A549 (cell line): ENCODE data around the gene IL2RG.

Source experiments
- CEBPB ChIP-seq, 2 experiments: fragments of >200 bp in 1 of 2; sonication (Bioruptor Twin) in 1 of 2; formaldehyde crosslinking in 1 of 2; IDR thresholded peaks; 2 replicates each; pipeline ENCODE4 v1.6.1; 2012 to 2016
- CHD4 ChIP-seq: fragments of 200-600 bp; sonication (generic); IDR thresholded peaks from 2 replicates; pipeline ENCODE4 v1.6.1; 2016; ENCODE audit warnings: antibody characterized with exemption, mild to moderate bottlenecking, borderline replicate concordance
- EP300 ChIP-seq, 2 experiments: fragments of >200 bp; sonication (Bioruptor Twin); formaldehyde crosslinking; IDR thresholded peaks; 2 replicates in 1 of 2; 3 replicates in 1 of 2; pipeline ENCODE4 v1.6.1; 2016 to 2017
- HOXA7 ChIP-seq: fragments of 250-450 bp; sonication (Bioruptor Pico); IDR thresholded peaks from 2 replicates; pipeline ENCODE4 v1.5.0; 2020; ENCODE audit warnings: mild to moderate bottlenecking, moderate library complexity
- MYC ChIP-seq: IDR thresholded peaks from 2 replicates; pipeline ENCODE4 v1.6.1; 2012; ENCODE audit warnings: mild to moderate bottlenecking, inconsistent platforms, low read length, improper control_type of control experiment, borderline replicate concordance
- NR3C1 ChIP-seq: fragments of >200 bp; sonication (Bioruptor Twin); formaldehyde crosslinking; IDR thresholded peaks from 3 replicates; pipeline ENCODE4 v1.6.1; 2017
- POLR2A ChIP-seq: IDR thresholded peaks from 2 replicates; pipeline ENCODE4 v1.6.1; 2012; ENCODE audit warnings: mild to moderate bottlenecking, low read length
- RFX5 ChIP-seq: fragments of 450-650 bp; IDR thresholded peaks from 2 replicates; pipeline ENCODE4 v1.7.1; 2014; ENCODE audit warnings: antibody characterized with exemption, mild to moderate bottlenecking, moderate library complexity
- SREBF2 ChIP-seq: fragments of 450-650 bp; IDR thresholded peaks from 2 replicates; pipeline ENCODE4 v1.6.1; 2014; ENCODE audit warnings: mild to moderate bottlenecking, moderate library complexity
- TF ChIP-seq, protein P1 (sequence below): fragments of >200 bp; sonication (Bioruptor Twin); formaldehyde crosslinking; IDR thresholded peaks from 3 replicates; pipeline ENCODE4 v1.5.1; 2016
- TF ChIP-seq, protein P2 (sequence below): IDR thresholded peaks from 2 replicates; pipeline ENCODE4 v1.6.1; 2012
- TF ChIP-seq, protein P3 (sequence below): fragments of 250-450 bp; sonication (Bioruptor Pico); IDR thresholded peaks from 2 replicates; pipeline ENCODE4 v1.5.0; 2021; ENCODE audit warnings: mild to moderate bottlenecking, moderate library complexity, borderline replicate concordance

DNA sequence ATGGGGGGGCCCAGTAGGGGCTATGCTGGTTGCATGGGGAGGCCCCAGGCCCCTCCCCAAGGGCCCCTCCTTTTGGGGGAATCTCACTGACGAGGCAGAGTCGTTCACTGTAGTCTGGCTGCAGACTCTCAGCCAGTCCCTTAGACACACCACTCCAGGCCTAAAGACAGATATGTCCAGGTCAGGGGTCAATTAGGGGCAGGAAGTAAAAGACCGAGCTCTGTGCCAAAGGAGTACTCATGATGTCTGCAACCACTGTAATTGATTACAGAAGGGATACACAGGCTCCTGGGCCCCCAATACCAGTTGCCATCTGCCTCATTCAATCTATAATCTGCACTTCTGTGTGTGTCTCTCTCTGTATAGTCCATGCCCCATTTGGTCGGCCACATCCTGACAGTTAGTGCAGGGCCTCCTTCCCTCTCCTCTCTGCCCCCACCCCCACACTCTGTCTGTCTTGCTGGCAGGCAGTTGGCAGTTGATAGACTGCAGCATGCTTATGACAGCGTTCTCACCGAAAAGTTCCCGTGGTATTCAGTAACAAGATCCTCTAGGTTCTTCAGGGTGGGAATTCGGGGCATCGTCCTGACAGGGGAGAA is 3.5 kb downstream of the IL2RG start:
- TF ChIP-seq, protein P1, sequence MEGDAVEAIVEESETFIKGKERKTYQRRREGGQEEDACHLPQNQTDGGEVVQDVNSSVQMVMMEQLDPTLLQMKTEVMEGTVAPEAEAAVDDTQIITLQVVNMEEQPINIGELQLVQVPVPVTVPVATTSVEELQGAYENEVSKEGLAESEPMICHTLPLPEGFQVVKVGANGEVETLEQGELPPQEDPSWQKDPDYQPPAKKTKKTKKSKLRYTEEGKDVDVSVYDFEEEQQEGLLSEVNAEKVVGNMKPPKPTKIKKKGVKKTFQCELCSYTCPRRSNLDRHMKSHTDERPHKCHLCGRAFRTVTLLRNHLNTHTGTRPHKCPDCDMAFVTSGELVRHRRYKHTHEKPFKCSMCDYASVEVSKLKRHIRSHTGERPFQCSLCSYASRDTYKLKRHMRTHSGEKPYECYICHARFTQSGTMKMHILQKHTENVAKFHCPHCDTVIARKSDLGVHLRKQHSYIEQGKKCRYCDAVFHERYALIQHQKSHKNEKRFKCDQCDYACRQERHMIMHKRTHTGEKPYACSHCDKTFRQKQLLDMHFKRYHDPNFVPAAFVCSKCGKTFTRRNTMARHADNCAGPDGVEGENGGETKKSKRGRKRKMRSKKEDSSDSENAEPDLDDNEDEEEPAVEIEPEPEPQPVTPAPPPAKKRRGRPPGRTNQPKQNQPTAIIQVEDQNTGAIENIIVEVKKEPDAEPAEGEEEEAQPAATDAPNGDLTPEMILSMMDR = no peak
- TF ChIP-seq POLR2A (no peak), CEBPB (IDR thresholded peaks at IDR 0.05) (no peak), RFX5 (no peak), EP300 (IDR thresholded peaks at IDR 0.05) (no peak), HOXA7 (CRISPR knock-in tag) (no peak), NR3C1 (no peak), MYC (no peak), SREBF2 (no peak), CHD4 (no peak)
- TF ChIP-seq, protein P2, sequence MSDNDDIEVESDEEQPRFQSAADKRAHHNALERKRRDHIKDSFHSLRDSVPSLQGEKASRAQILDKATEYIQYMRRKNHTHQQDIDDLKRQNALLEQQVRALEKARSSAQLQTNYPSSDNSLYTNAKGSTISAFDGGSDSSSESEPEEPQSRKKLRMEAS = no peak
- TF ChIP-seq, protein P3, sequence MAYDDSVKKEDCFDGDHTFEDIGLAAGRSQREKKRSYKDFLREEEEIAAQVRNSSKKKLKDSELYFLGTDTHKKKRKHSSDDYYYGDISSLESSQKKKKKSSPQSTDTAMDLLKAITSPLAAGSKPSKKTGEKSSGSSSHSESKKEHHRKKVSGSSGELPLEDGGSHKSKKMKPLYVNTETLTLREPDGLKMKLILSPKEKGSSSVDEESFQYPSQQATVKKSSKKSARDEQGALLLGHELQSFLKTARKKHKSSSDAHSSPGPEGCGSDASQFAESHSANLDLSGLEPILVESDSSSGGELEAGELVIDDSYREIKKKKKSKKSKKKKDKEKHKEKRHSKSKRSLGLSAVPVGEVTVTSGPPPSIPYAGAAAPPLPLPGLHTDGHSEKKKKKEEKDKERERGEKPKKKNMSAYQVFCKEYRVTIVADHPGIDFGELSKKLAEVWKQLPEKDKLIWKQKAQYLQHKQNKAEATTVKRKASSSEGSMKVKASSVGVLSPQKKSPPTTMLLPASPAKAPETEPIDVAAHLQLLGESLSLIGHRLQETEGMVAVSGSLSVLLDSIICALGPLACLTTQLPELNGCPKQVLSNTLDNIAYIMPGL (CRISPR knock-in tag) = no peak
